GM19397 (cell line): ENCODE results near the gene XK.
A peak's percentile ranks its signal among the peaks of the same experiment; 100 is the strongest.

ENCODE experiments used
- ATAC-seq: cut with Tn5 transposase; IDR thresholded peaks from one replicate; pipeline ENCODE4 v1.9.1; 2021; ENCODE audit warnings: mild to moderate bottlenecking, moderate library complexity; ENCODE audit not compliant: unreplicated experiment

XK gene

GRCh38 chrX:37678574-37678973, 7.0 kb upstream of the XK start:
- no peak for ATAC-seq

- no peak for ATAC-seq
Observed at GRCh38 chrX:37679230-37679629, 6.4 kb upstream of the XK start.

- ATAC-seq: no peak
Observed at GRCh38 chrX:37679888-37680287, 5.7 kb upstream of the XK start.

- ATAC-seq: no peak
Observed at GRCh38 chrX:37684426-37684825, 1.2 kb upstream of the XK start.

GRCh38 chrX:37684973-37685372, 618 bp upstream of the XK start:
- ATAC-seq: no peak

- ATAC-seq: no peak
Observed at GRCh38 chrX:37686369-37686995, 891 bp downstream of the XK start.

- ATAC-seq: no peak
Observed at GRCh38 chrX:37686996-37687395, 1.4 kb downstream of the XK start.

GRCh38 chrX:37690119-37690518, 4.5 kb downstream of the XK start:
- ATAC-seq: no peak

- no peak for ATAC-seq
Observed at GRCh38 chrX:37692918-37693317, 7.3 kb downstream of the XK start.

- ATAC-seq: no peak
Observed at GRCh38 chrX:37697169-37697760, 11.7 kb downstream of the XK start.

- no peak for ATAC-seq
Observed at GRCh38 chrX:37701588-37701987, 16.0 kb downstream of the XK start.

GRCh38 chrX:37711991-37712390, 26.4 kb downstream of the XK start:
- no peak for ATAC-seq

GRCh38 chrX:37712458-37712857, 26.9 kb downstream of the XK start:
- no peak for ATAC-seq

- ATAC-seq: no peak
Observed at GRCh38 chrX:37714479-37714878, 28.9 kb downstream of the XK start.

GRCh38 chrX:37716602-37717001, 31.0 kb downstream of the XK start:
- ATAC-seq: no peak

GRCh38 chrX:37717708-37718107, 32.1 kb downstream of the XK start:
- no peak for ATAC-seq

GRCh38 chrX:37722595-37722994, 37.0 kb downstream of the XK start:
- no peak for ATAC-seq

- no peak for ATAC-seq
Observed at GRCh38 chrX:37726346-37726745, 40.8 kb downstream of the XK start.

GRCh38 chrX:37745354-37745753, 59.8 kb downstream of the XK start:
- peak; percentile 47 for ATAC-seq

- peak; percentile 31 for ATAC-seq
Observed at GRCh38 chrX:37745835-37746217, 60.2 kb downstream of the XK start.

- peak; percentile 81 for ATAC-seq
Observed at GRCh38 chrX:37746218-37746941, 60.8 kb downstream of the XK start.

- ATAC-seq: no peak
Observed at GRCh38 chrX:37746951-37747350, 61.4 kb downstream of the XK start.
